GM12892 (cell line): ENCODE measurements around the gene HAPLN1.

Source experiments
- POLR2A ChIP-seq: IDR thresholded peaks from 2 replicates; pipeline ENCODE4 v1.6.1; 2011; ENCODE audit warnings: low read depth, low read length, control low read depth
- POLR2AphosphoS5 ChIP-seq: IDR thresholded peaks from 2 replicates; pipeline ENCODE4 v1.6.1; 2011; ENCODE audit warnings: low read depth, low read length, control low read depth
- TAF1 ChIP-seq: IDR thresholded peaks from 2 replicates; pipeline ENCODE4 v1.6.1; 2011; ENCODE audit warnings: low read depth, mild to moderate bottlenecking, control low read depth, low read length, borderline replicate concordance

- no peak for TF ChIP-seq TAF1
- TF ChIP-seq POLR2A = no peak
- TF ChIP-seq POLR2AphosphoS5 = no peak
Observed at GRCh38 chr5:83688281-83688680, 32.4 kb downstream of the HAPLN1 start.
